ENCODE results near the gene CWH43.

- TF ChIP-seq CTCF (IDR thresholded peaks at IDR 0.05 in 8 of 11, conservative IDR thresholded peaks at IDR 0.05 in 3 of 11) (no peak), POLR2A (IDR thresholded peaks at IDR 0.05) (no peak)
These were observed 58.2 kb downstream of the CWH43 start for GRCh38 chr4:49044270-49044669.

Measured in spleen (tissue), 7 donors.